Activated T-cell treated with anti-CD3 and anti-CD28 coated beads for 4 hours (primary cell): ENCODE measurements around the gene TEX13D.
"Not testable (repeated sequence)": the region's sequence is repeated elsewhere in the genome, so short reads cannot be mapped to it uniquely, and the experiment has no call there.

Experiments used
- DNase-seq: peaks from one replicate; pipeline ENCODE4 v3.0.0-alpha.2; 2020

TEX13D gene

DNA sequence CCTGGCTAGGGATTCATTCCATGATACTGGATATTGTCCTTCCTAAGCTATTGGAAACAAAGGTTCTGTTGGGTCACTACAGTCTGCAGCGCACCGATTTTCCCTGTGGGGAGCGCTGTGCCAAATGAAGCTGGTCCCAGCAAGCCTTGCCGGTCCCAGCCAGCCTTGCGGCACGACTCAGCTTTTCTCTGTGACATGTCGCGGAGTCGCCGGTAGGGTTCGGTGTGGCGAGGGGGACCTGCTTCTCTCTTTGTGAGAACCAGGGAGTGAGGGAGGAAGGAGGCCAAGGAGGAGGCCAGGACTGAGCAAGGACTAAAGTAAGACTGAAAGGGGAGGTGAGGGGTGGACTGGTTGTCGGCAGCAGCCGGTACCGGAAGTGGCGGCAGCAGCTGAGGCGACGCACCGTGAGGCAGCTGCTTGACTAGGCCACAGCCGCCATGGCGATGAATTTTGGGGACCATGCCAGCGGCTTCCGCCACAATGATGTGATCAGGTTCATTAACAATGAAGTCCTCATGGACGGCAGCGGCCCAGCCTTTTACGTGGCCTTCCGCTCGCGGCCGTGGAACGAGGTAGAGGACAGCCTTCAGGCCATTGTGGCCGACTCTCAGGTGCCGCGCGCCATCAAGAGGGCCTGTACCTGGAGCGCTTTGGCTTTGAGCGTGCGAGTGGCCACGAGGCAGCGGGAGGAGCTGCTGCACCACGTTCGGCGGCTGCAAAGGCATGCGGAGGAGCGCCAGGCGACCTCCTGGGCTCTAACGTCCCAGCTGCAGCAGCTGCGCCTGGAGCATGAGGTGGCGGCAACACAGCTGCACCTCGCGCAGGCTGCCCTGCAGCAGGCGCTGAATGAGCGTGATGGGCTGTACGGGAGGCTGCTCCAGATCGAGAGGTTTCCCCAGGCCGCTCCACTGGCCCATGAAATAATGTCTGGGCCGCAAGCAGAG is at the start of gene TEX13D:
Gene TEX13D (plus strand): TSS at position 180 of the 944 bp plus-strand sequence. CDS start 258 bp downstream, at position 438.
- DNase-seq: no peak

DNA sequence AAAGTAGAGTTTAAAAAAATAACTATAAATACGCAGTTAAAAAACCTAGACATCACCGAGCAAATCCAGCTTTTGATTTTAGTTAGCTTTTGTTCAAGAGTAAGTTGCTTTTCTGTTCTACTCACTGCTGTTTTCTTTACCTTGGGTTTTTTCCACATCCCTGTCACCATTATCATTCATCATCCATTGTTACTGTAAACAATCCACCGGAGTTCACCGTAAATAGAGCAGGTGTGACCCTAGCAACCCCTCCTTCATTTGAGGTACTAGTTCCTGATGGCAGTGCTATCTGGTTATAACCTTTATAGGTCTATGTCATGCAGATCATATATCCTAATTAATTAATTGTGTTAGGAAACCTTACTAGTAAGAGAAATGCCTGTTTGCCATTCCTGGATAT is 43.0 kb upstream of the TEX13D start:
- DNase-seq: no peak

DNA sequence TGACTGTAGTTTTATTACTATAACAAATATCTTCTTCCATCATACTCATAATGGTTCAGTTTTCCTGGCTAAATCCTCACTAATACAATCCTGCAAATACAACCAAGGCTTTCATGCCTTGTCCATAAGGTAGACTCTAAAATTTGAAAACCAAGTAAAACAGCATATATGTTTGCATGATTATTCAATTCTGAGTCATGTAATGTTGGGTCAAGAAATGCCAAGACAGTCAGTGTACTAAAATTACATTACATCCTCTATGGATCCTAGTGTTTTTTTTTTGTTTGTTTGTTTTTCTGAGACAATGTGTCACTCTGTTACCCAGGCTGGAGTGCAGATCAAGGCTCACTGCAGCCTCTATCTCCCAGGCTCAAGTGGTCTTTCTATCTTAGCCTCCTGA is 38.6 kb upstream of the TEX13D start:
- no peak for DNase-seq

DNA sequence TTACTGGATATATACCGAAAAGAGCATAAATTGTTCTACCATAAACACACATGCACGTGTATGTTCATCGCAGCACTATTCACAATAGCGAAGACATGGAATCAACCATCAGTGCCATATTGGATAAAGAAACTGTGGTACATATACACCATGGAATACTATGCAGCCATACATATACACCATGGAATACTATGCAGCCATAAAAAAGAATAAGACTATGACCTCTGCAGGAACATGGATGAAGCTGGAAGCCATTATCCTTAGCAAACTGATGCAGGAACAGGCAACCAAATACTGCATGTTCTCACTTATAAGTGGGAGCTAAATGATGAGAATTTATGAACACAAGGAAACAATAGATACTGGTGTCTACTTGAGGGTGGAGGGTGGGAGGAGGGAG is 33.1 kb upstream of the TEX13D start:
- not testable (repeated sequence) for DNase-seq

DNA sequence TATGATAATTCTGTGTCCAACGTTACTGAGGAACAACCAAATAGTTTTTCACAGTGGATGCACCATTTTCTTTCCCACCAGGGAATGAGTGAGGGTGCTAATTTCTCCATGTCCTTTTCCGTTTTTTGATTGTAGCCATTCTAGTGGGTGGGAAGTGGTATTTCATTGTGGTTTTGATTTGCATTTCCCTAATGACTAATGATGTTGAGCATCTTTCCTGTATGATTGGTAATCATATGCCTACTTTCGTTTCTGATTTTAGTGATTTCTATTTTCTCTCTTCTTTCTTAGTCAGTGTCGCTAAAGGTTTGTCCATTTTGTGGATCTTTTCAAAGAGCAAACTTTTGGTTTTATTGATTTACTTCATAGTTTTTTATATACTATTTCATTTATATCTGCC is 32.1 kb upstream of the TEX13D start:
- no peak for DNase-seq

DNA sequence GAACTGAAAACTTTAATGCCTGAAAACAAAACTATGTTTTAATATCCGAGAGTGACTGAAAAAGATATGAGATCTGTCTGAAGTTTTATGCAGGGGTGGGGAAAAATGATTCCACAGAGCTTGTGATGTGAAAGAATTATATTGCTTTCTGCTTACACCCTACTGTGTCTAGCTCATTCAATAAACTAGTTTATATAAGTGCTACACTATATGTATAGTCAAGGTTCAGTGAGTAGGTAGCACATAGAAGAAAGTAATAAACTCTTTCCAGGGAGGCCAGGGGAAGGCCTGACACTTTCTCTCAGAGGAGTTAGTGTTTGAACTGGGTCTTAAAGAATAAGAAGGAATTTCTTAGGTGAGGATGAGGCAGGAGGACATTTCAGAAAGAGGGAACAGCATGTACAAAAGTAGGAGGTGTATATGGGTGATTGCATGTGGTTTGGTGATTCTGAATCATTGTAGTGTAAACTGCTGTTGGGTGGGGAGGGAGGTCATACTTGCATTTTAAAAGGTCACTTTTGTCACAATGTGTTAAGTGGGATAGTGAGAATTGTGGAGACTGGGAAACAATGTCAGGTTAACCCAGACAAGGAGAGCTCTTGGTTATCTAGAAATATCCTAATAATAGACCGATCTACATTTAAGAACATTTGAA is 25.1 kb upstream of the TEX13D start:
- no peak for DNase-seq

DNA sequence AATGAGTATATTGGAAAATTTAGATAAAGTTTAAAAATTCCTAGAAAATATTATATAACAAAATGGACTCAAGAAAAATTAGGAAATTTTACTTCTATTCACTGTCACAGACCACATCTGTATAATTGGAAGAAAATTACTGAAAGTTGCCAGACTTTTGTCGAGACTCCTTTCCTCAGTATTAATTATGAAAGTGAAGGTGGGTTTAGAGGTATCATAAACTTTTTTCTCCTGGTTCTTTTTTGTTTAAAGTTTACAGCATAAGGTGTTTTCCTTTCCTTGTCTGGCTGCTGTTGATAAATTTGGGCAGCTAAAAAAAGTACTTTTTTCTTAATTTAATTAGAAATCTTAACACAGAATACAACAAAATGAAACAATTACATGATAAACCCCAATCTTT is 6.7 kb upstream of the TEX13D start:
- no peak for DNase-seq

DNA sequence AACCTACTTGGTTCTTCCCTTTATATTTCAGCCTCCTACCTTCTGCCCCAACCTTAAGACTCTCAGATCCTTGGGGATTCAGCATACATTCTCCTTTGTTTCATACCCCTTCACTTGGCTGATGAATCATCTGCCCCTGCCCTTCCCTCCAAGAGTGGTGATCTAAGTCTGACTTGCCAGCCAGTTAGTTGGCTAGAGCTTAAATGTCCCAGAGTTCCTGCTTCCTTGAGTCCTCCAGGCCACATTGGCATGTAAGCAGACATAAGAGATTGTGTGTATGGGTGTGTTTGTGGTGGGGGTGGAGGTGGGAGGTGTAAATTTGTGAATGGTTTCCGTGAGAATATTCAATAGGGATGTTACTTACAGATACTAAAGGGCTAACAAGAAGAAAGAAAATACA is 3.7 kb upstream of the TEX13D start:
- DNase-seq: no peak

DNA sequence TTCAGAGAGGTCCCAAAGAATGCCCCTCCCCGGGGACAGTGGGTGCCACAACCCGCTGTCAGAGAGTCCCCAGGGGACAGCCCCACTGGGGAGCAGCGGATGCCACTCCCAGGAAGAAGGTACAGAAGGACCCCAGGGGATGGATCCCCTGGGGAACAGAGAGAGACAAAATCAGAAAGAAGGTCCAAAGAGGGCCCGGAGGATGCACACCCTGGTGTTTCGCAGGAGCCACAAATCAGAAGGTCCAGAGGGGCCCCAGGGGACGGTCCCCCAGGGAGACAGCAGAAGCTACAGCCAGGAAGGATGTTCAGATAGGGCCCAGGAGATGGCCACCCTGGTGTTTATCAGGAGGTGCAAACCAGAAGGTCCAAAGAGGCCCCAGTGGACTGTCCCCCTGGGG is 1.4 kb downstream of the TEX13D start:
- no peak for DNase-seq

DNA sequence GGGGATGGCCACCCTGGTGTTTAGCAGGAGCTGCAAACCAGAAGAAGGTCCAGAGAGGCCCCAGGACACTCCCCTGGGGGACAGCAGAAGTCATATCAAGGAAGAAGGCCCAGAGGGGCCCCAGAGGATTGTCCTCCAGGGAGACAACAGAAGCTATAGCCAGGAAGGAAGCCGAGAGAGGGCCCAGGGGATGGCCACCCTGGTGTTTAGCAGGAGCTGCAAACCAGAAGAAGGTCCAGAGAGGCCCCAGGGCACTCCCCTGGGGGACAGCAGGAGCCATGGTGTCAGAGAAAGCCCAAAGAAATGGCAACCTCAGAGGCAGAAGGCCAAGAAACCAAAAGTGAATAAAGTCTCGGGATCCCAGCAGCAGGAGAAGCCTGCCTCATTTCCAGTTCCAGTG is 2.1 kb downstream of the TEX13D start:
- DNase-seq: not testable (repeated sequence)

DNA sequence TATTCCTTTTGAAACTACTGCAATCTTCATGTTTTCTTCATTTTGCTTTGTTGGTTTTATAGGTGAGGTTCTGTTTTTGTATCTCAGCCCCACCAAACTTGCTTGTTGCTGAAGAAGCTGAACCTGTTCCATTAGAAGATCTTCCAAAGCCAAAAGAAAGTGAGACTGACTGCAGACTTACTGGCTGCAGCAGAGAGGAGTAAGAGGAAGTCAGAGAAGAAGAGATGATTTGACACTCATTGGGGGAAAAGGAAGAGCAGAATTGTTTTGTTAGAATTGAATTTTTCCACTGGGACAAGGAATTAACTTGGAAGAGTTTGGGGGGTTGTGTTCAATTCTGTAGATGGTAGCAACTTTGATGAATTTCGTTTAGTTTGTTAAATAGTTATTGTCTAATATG is 3.1 kb downstream of the TEX13D start:
- no peak for DNase-seq

DNA sequence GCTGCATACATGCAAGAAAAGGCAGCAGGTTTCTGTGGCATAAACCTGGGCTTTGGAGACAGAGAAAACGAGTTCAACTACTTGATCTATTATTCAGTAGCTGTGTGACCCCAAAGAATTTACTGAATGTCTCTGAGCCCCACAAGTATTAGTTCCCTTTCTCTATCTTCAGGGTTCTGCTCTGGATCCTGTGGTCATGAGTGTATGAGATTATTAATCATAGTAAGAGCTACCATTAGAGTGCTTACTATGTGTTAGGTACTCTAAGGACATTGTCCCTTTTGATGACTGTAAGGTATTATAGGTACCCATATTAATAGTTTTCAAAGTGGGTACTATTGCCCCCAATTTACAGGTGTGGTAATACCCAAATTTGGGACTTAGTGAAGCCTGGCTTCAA is 5.5 kb downstream of the TEX13D start:
- DNase-seq: no peak

DNA sequence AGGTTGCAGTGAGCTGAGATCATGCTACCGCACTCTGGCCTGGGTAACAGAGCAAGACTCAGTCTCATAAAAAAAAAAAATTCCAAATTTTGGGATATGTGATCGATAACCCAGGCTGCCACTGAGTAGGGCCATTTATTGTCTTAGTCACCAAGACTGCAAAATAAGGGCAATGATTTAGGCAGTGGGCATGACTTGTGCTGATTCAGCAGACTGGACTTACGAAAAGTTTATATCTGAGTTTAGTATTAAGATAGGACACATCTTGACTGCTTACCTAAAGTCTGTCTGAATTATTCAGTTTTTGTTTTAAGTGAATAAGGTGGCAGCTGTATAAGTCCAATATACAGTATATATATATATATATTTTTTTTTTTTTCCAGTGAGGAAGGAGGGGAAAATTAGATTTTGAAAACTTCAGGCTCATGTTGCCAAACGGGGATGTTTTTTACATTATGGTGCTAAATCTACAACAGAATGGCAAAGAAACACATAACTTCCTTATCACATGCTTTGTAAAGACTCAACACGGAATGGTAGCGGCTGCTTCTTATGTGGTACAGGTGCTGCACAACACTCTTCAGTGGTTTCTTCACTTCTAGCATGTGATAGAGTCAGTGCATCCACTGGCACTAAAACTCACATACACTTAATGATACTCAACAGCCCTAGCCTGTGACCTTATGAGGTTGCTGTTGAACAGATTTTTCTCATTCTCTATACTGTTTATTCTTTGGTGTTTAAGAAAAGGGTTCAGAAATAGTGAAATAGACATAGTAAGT is 6.5 kb downstream of the TEX13D start:
- DNase-seq: no peak

DNA sequence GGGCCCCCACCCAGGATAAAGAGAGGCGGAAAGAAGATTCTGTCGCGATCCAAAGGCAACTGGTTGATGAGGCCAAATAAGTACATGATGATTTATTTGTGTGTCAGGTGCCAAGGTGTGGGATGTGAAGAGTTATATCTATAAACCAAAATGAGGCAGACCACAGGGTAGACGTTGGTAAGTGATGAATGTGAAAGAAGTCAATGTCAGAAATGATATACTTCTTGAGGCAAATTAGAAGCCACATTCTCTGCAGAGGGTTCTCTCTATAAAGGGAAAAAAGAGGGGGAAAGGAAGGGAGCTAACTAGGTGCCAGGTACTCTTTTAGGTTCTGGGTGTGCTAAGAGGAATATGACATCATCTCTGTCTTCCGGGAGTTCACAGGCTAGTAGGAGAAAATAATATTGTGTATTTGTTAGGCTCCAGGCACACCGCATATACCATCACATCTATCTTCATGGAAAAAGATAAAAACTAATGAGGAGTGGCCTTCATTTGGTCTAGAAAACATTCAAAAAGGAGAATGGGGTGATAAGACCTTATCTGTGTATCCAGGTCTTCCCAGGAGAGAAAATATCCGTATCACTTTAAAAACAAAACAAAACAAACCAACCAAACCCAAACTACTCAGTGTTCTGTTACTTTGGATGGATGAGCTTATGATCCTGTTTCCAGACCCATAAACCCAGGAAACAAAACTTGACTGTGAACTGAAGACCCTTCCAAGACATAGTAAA is 9.1 kb downstream of the TEX13D start:
- DNase-seq: no peak

DNA sequence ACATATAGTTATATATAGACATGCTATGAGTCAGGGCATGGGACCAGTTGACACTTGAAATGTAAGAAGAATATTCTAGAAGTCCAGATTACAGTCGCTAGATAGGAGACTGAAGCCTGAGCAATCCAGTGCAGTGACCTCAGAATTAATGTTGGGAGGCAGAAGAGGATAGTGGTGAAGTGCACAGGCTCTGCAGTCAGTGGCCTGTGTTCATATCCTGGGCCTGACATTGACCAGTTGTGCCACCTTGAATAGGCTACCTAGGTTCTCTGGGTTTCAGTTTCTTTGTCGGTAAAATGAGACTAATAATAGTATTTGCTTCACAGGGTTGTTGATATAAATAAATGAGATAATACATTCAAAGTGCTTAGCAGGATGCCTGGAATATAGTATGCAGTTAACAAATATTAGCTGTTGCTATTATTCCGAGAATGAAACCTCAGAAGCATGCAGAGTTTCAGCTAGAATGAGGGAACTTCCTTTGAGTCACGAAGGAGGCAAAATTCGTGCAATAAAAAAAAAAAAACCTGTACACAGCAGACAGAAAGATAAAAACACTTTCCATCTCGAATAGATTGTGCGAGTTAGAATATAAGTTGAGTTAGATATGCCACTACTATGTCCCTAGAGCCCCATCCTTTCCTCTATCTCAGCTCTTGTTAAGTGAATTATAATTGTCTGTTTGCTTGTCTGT is 9.9 kb downstream of the TEX13D start:
- no peak for DNase-seq

DNA sequence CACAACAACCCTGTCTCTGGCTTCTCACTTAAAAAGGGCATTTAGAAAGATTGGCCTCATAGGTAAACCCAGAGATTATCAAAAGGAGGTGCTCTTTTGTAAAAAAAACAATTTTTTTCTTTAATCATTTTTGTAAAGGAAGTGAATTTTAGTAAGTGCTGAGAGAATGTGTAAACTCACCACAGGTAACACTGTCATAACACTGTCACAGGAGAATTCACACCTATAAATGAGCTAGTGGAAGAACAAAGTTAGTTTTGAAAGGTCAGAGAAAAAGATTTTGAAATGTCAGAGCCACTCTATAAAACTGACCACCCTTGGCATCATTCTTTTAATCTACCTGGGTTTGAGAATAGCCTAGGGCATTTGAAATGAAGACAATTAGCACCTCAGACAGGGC is 10.6 kb downstream of the TEX13D start:
- no peak for DNase-seq

DNA sequence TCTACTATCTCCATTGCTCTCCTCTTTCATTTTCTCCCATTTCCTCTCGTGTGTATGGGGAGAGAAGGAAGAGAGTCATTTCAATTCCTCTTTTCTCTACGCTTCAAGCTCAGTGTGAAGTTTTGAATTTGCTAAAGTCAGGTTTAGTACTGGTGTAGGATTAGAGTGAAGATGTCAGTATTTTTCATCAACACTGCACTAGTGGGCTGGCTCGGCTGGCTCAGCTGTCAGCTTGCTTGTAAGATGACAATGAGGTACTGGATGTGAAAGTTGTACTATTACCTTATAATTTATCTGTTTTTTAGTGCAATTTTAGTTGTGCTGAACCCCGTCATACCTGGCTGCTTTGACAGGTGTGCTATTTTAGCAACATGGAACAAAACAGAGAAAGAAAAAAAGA is 11.8 kb downstream of the TEX13D start:
- DNase-seq: no peak

DNA sequence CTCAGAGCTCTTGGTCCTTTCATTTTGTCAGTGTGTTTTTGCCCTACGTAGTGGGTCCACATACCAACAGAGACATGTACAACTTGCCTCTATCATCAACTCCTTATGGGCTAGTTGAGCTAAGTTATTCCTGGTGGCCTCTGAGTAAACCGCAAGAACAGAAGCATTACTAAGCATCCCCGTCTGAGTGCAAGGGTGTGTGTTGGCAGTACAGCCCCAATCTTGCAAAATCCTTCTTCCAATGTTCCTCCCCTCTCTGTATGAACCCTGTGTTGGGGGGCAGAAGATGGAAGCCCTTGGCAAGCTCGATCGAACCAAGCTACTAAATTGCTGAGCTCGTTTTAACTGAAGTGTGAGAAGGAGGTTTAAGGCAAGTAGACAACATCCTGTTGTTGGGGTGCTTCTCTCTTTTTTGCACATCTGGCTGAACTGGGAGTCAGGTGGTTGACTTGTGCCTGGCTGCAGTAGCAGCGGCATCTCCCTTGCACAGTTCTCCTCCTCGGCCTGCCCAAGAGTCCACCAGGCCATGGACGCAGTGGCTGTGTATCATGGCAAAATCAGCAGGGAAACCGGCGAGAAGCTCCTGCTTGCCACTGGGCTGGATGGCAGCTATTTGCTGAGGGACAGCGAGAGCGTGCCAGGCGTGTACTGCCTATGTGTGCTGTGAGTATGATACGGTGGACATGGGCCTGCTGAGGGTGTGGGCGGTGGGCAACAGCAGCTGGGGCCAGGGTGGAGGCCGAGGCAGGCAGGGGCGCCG is 13.8 kb downstream of the TEX13D start, which contains the start of gene SH2D1A:
Gene SH2D1A (plus strand): TSS at position 447 of the 760 bp plus-strand sequence. CDS start 80 bp downstream, at position 527.
- DNase-seq: no peak

DNA sequence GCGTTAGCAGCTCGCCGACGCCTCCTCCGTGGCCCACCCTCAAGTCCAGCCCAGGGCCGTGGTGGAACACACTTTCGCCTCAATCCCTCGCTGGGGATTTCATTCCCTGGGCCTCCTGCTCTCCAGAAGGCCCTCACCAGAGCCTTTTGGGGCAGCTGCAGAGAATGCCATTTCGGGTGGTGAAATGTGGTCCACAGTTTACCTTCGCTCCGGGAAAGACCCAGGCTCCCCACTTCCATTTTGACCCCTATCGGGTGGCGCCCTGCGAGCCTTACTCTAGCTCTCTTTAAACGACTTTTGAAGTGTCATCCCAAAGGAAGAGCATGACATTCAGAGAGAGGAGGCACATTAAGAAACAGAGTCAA is 14.4 kb downstream of the TEX13D start:
- no peak for DNase-seq

DNA sequence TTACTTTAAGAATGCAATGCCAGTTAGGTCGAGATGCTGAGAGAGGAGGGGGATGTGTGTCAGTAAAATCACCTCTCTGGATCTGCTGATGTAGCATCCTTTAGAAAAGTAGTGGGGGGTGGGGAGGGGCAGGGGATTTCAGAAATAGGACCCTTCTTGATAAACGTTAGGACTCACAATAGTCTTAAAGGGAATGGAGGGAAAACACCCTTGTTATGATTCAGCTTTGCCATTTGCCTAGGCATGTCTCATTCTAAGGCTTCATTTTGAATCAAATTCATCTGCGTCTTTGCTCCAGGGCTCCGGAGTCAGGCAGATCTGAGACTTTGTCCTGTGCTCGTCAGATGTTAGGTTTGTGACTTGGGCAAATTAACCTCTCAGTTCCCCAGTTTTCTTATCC is 14.8 kb downstream of the TEX13D start:
- peak; percentile 28 for DNase-seq

DNA sequence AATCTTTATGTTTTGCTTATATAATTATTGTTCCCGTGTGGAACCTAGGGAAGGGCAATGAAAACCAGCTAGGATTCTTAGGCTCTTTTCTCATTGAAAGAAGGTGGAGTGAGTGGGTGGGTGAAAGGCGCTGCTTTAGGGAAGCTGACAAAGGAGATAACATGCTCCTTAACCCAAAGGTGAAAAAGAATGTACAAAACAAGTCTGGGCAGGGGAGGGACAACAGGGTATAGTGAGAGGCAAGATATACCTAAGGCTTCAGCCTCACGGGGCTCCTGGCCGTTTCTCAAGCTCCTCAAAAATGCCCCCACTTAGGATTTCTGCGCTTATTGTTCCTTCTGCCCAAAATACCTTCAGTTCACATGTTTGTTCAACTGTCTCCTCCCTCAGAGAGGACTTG is 15.7 kb downstream of the TEX13D start:
- DNase-seq: no peak
